Measurements from ENCODE around the gene UNG. TPM values are rescaled to one million over a fixed set of nuclear protein-coding genes. Genes with fewer than 3 reads are reported as not detected.

UNG gene
- polyA plus RNA-seq, 1 donor from 2014 or later, result 38.4 TPM

- H3K9ac ChIP-seq (ENCODE audit: low read length), result no peak overlapping the region
- no peaks in the 10 kb centered on the region for H3K79me2 ChIP-seq (replicated peaks; ENCODE audit: insufficient read depth, low read length)
- no peaks in the 10 kb centered on the region for H3K9me2 ChIP-seq (ENCODE audit: insufficient read depth, low read length)
- no peaks in the 10 kb centered on the region for H4K20me1 ChIP-seq (ENCODE audit: insufficient read depth)
- no peak overlapping the region for H2AFZ ChIP-seq (ENCODE audit: low read depth, low read length)
- no peak overlapping the region for H3K4me2 ChIP-seq (ENCODE audit: low read length)
- H3K4me3 ChIP-seq (ENCODE audit: low read length), result no peak overlapping the region
- H3K27me3 ChIP-seq (ENCODE audit: insufficient read depth, low read depth, low read length), result no peaks in the 10 kb centered on the region
- TF ChIP-seq MXI1 (conservative IDR thresholded peaks at IDR 0.05; ENCODE audit: poor library complexity, severe bottlenecking) (no peak), EP300 (conservative IDR thresholded peaks at IDR 0.05; ENCODE audit: poor library complexity, severe bottlenecking) (no peak), POLR2AphosphoS5 (IDR thresholded peaks at IDR 0.05) (no peak), RAD21 (conservative IDR thresholded peaks at IDR 0.05) (no peak), TAF1 (IDR thresholded peaks at IDR 0.05; ENCODE audit: low read depth) (no peak), SMC3 (conservative IDR thresholded peaks at IDR 0.05; ENCODE audit: poor library complexity) (no peak)
- TF ChIP-seq, protein P1, sequence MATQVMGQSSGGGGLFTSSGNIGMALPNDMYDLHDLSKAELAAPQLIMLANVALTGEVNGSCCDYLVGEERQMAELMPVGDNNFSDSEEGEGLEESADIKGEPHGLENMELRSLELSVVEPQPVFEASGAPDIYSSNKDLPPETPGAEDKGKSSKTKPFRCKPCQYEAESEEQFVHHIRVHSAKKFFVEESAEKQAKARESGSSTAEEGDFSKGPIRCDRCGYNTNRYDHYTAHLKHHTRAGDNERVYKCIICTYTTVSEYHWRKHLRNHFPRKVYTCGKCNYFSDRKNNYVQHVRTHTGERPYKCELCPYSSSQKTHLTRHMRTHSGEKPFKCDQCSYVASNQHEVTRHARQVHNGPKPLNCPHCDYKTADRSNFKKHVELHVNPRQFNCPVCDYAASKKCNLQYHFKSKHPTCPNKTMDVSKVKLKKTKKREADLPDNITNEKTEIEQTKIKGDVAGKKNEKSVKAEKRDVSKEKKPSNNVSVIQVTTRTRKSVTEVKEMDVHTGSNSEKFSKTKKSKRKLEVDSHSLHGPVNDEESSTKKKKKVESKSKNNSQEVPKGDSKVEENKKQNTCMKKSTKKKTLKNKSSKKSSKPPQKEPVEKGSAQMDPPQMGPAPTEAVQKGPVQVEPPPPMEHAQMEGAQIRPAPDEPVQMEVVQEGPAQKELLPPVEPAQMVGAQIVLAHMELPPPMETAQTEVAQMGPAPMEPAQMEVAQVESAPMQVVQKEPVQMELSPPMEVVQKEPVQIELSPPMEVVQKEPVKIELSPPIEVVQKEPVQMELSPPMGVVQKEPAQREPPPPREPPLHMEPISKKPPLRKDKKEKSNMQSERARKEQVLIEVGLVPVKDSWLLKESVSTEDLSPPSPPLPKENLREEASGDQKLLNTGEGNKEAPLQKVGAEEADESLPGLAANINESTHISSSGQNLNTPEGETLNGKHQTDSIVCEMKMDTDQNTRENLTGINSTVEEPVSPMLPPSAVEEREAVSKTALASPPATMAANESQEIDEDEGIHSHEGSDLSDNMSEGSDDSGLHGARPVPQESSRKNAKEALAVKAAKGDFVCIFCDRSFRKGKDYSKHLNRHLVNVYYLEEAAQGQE (IDR thresholded peaks at IDR 0.05; ENCODE audit: borderline replicate concordance), result no peak
- no peak overlapping the region for H3K27ac ChIP-seq (ENCODE audit: low read length)
- H3K36me3 ChIP-seq (ENCODE audit: insufficient read depth, low read length), result no peaks in the 10 kb centered on the region
- no peaks in the 10 kb centered on the region for H3K9me3 ChIP-seq (ENCODE audit: low read length)
- H3F3A ChIP-seq (ENCODE audit: insufficient read depth, low read length, poor library complexity, severe bottlenecking), result no peaks in the 10 kb centered on the region
These were observed 39.7 kb downstream of the UNG start for GRCh38 chr12:109137055-109137454.

DNA sequence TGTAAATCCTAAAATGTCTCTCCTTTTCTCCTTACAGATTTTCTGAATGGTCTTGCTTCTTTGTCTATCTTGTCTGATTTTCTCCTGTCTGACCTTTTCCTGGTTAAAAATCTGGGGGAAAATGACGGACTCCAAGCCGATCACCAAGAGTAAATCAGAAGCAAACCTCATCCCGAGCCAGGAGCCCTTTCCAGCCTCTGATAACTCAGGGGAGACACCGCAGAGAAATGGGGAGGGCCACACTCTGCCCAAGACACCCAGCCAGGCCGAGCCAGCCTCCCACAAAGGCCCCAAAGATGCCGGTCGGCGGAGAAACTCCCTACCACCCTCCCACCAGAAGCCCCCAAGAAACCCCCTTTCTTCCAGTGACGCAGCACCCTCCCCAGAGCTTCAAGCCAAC lies 42.0 kb downstream of the UNG start:
- no peak overlapping the region for H3K4me3 ChIP-seq (ENCODE audit: low read length)
- H3K27ac ChIP-seq (ENCODE audit: low read length), result no peak overlapping the region
- H3K36me3 ChIP-seq (ENCODE audit: insufficient read depth, low read length), result no peaks in the 10 kb centered on the region
- H3K27me3 ChIP-seq (ENCODE audit: insufficient read depth, low read depth, low read length), result no peaks in the 10 kb centered on the region
- no peaks in the 10 kb centered on the region for H3K9me3 ChIP-seq (ENCODE audit: low read length)
- H3K79me2 ChIP-seq (replicated peaks; ENCODE audit: insufficient read depth, low read length), result no peaks in the 10 kb centered on the region
- no peak overlapping the region for H3K9ac ChIP-seq (ENCODE audit: low read length)
- H3F3A ChIP-seq (ENCODE audit: insufficient read depth, low read length, poor library complexity, severe bottlenecking), result no peaks in the 10 kb centered on the region
- H2AFZ ChIP-seq (ENCODE audit: low read depth, low read length), result no peak overlapping the region
- TF ChIP-seq CTCF (IDR thresholded peaks at IDR 0.05; ENCODE audit: poor library complexity, severe bottlenecking) (no peak), POLR2AphosphoS5 (IDR thresholded peaks at IDR 0.05) (no peak), TAF1 (IDR thresholded peaks at IDR 0.05; ENCODE audit: low read depth) (no peak), EZH2 (IDR thresholded peaks at IDR 0.05; ENCODE audit: borderline replicate concordance, insufficient read depth, low read length, poor library complexity, severe bottlenecking) (no peak), EP300 (conservative IDR thresholded peaks at IDR 0.05; ENCODE audit: poor library complexity, severe bottlenecking) (no peak), MXI1 (conservative IDR thresholded peaks at IDR 0.05; ENCODE audit: poor library complexity, severe bottlenecking) (no peak), SMC3 (conservative IDR thresholded peaks at IDR 0.05; ENCODE audit: poor library complexity) (no peak), RAD21 (conservative IDR thresholded peaks at IDR 0.05) (no peak)
- TF ChIP-seq, protein P1 (IDR thresholded peaks at IDR 0.05; ENCODE audit: borderline replicate concordance), result no peak
- H4K20me1 ChIP-seq (ENCODE audit: insufficient read depth), result no peaks in the 10 kb centered on the region
- no peaks in the 10 kb centered on the region for H3K9me2 ChIP-seq (ENCODE audit: insufficient read depth, low read length)
- no peak overlapping the region for H3K4me2 ChIP-seq (ENCODE audit: low read length)

Data from neural cell (in vitro differentiated cells).